CD14-positive monocyte (primary cell): Measurements from ENCODE around the gene ZFHX3. TPM values are rescaled to one million over a fixed set of nuclear protein-coding genes. Genes with fewer than 3 reads are reported as not detected.

Experiments
- DNase-seq, 3 donors: peaks; one replicate each; pipeline ENCODE4 v3.0.0-alpha.2; 2011 to 2022
- H2AFZ ChIP-seq: 2 replicates; pipeline ENCODE4 v1.6.0; 2012; ENCODE audit warnings: mild to moderate bottlenecking, low read depth, low read length, inconsistent platforms; ENCODE audit not compliant: insufficient read depth, poor library complexity, severe bottlenecking
- H3K27ac ChIP-seq, 2 donors: 1 replicate in 1 of 2; 2 replicates in 1 of 2; pipeline ENCODE4 v1.5.1; 2012 to 2013; ENCODE audit warnings: low read length in 2 of 2, control low read depth in 1 of 2, inconsistent platforms in 1 of 2, low read depth in 1 of 2, mild to moderate bottlenecking in 1 of 2
- H3K27me3 ChIP-seq, 2 donors: one replicate each; pipeline versions ENCODE4 v1.6.0 to v1.6.1; 2011 to 2013; ENCODE audit warnings: low read length in 2 of 2; ENCODE audit not compliant: control insufficient read depth in 2 of 2, insufficient read depth in 2 of 2
- H3K36me3 ChIP-seq, 2 donors: replicated peaks in 1 of 2; 1 replicate in 1 of 2; 2 replicates in 1 of 2; pipeline versions ENCODE4 v1.5.1 to v1.6.1; 2012 to 2013; ENCODE audit warnings: low read length in 2 of 2, control low read depth in 1 of 2, inconsistent platforms in 1 of 2, mild to moderate bottlenecking in 1 of 2; ENCODE audit not compliant: insufficient read depth in 2 of 2, control insufficient read depth in 1 of 2
- H3K4me1 ChIP-seq, 2 donors: 1 replicate in 1 of 2; 2 replicates in 1 of 2; pipeline versions ENCODE4 v1.5.1 to v1.6.1; 2012 to 2013; ENCODE audit warnings: low read length in 2 of 2, control low read depth in 1 of 2, inconsistent platforms in 1 of 2, mild to moderate bottlenecking in 1 of 2, moderate library complexity in 1 of 2; ENCODE audit not compliant: insufficient read depth in 2 of 2, control insufficient read depth in 1 of 2
- H3K4me2 ChIP-seq: replicated peaks from 2 replicates; pipeline ENCODE3; 2012; ENCODE audit warnings: low read length, moderate library complexity, mild to moderate bottlenecking; ENCODE audit not compliant: poor library complexity, severe bottlenecking; ENCODE audit errors: extremely low read depth
- H3K4me3 ChIP-seq, 3 experiments: fragments of 200-600 bp in 1 of 3; sonication (generic) in 1 of 3; replicated peaks in 1 of 3; 1 replicate in 2 of 3; 2 replicates in 1 of 3; pipeline ENCODE4 v1.5.1; 2011 to 2013; ENCODE audit warnings: low read length in 3 of 3, mild to moderate bottlenecking in 3 of 3, control low read depth in 2 of 3, low read depth in 2 of 3, inconsistent platforms in 1 of 3, moderate library complexity in 1 of 3
- H3K79me2 ChIP-seq: 2 replicates; pipeline ENCODE4 v1.6.0; 2012; ENCODE audit warnings: mild to moderate bottlenecking, control low read depth, inconsistent platforms, low read length, moderate library complexity; ENCODE audit not compliant: insufficient read depth
- H3K9ac ChIP-seq: 2 replicates; pipeline ENCODE4 v1.6.0; 2017; ENCODE audit warnings: low read length, mild to moderate bottlenecking; ENCODE audit not compliant: insufficient read depth, poor library complexity, severe bottlenecking
- H3K9me3 ChIP-seq, 2 donors: replicated peaks in 1 of 2; 1 replicate in 1 of 2; 2 replicates in 1 of 2; pipeline versions ENCODE4 v1.5.1 to v1.6.1; 2012 to 2013; ENCODE audit warnings: low read length in 2 of 2, control low read depth in 1 of 2; ENCODE audit not compliant: control insufficient read depth in 1 of 2, insufficient read depth in 1 of 2
- H4K20me1 ChIP-seq: 2 replicates; pipeline ENCODE4 v1.6.0; 2012; ENCODE audit warnings: mild to moderate bottlenecking, low read length, control low read depth, moderate library complexity; ENCODE audit not compliant: insufficient read depth
- H3K27ac Mint-ChIP-seq, 7 donors: one replicate each; pipeline ENCODE4 v1.8.0; 2020; ENCODE audit warnings: mild to moderate bottlenecking in 7 of 7, mixed read lengths in 7 of 7, moderate library complexity in 6 of 7, inconsistent platforms in 2 of 7
- H3K27me3 Mint-ChIP-seq, 3 donors: one replicate each; pipeline ENCODE4 v1.8.0; 2021 to 2022; ENCODE audit warnings: low read depth in 3 of 3, mild to moderate bottlenecking in 3 of 3, mixed read lengths in 3 of 3, moderate library complexity in 3 of 3, inconsistent platforms in 1 of 3
- H3K36me3 Mint-ChIP-seq, 2 donors: one replicate each; pipeline ENCODE4 v1.8.0; 2020; ENCODE audit warnings: mixed read lengths in 2 of 2, inconsistent platforms in 1 of 2, mild to moderate bottlenecking in 1 of 2
- H3K4me1 Mint-ChIP-seq: one replicate; pipeline ENCODE4 v1.8.0; 2020; ENCODE audit warnings: mild to moderate bottlenecking, mixed read lengths
- H3K4me3 Mint-ChIP-seq, 2 donors: one replicate each; pipeline ENCODE4 v1.8.0; 2020; ENCODE audit warnings: mild to moderate bottlenecking in 2 of 2, mixed read lengths in 2 of 2, moderate library complexity in 1 of 2
- H3K9me3 Mint-ChIP-seq, 7 donors: one replicate each; pipeline ENCODE4 v1.8.0; 2020 to 2022; ENCODE audit warnings: mixed read lengths in 7 of 7, mild to moderate bottlenecking in 6 of 7, moderate library complexity in 6 of 7, inconsistent platforms in 2 of 7
- WGBS: methylation state at CpG from one replicate; pipeline ENCODE4 v1.1.5; 2013; ENCODE audit warnings: missing lambda C conversion rate; ENCODE audit not compliant: insufficient coverage; 5-methylcytosine and 5-hydroxymethylcytosine counted together
- intact Hi-C, 2 donors: fragments of 100-400 bp; cut with micrococcal nuclease; formaldehyde crosslinking; loops; one replicate each; pipeline versions ENCODE4 v1.15.0 to v1.15.1; 2023
- polyA plus RNA-seq, 3 donors: library from polyadenylated mRNA; depleted of rRNA in 1 of 3; unstranded in 2 of 3; stranded (reverse) in 1 of 3; fragments of 300-500 nt in 2 of 3; fragments of >200 nt in 1 of 3; fragmentation: Illumina TruSeq in 2 of 3; gene quantifications; 1 replicate in 2 of 3; 2 replicates in 1 of 3; pipeline ENCODE4 v1.2.3, GENCODE V29; 2012 to 2021
- TF ChIP-seq, protein P1 (sequence below): fragments of 200-600 bp; IDR thresholded peaks from one replicate; pipeline ENCODE4 v1.8.0; 2022; ENCODE audit warnings: antibody characterized with exemption, mild to moderate bottlenecking

Gene ZFHX3
- polyA plus RNA-seq, 3 donors = 0.42 to 4.2 (median 0.43) TPM

- H3K36me3 Mint-ChIP-seq = peaks cover 12 to 22% of the 10 kb centered on the region in 2 donors
- TF ChIP-seq, protein P1, sequence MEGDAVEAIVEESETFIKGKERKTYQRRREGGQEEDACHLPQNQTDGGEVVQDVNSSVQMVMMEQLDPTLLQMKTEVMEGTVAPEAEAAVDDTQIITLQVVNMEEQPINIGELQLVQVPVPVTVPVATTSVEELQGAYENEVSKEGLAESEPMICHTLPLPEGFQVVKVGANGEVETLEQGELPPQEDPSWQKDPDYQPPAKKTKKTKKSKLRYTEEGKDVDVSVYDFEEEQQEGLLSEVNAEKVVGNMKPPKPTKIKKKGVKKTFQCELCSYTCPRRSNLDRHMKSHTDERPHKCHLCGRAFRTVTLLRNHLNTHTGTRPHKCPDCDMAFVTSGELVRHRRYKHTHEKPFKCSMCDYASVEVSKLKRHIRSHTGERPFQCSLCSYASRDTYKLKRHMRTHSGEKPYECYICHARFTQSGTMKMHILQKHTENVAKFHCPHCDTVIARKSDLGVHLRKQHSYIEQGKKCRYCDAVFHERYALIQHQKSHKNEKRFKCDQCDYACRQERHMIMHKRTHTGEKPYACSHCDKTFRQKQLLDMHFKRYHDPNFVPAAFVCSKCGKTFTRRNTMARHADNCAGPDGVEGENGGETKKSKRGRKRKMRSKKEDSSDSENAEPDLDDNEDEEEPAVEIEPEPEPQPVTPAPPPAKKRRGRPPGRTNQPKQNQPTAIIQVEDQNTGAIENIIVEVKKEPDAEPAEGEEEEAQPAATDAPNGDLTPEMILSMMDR = no peak
- H3K27ac Mint-ChIP-seq = no peak overlapping the region
- intact Hi-C loops = no loop called here
- H3K79me2 ChIP-seq = no peaks in the 10 kb centered on the region
- no peak overlapping the region for H2AFZ ChIP-seq
- no peak overlapping the region for H3K4me3 ChIP-seq
- H3K9me3 ChIP-seq = no peaks in the 10 kb centered on the region
- H3K27me3 Mint-ChIP-seq = peaks cover 1 to 2% (median 2%) of the 10 kb centered on the region in 3 donors
- no peaks in the 10 kb centered on the region for H3K4me1 ChIP-seq
- peaks cover 0 to 6% of the 10 kb centered on the region in 2 donors for H3K36me3 ChIP-seq
- peaks cover 0 to 2% (median 0%) of the 10 kb centered on the region in 7 donors for H3K9me3 Mint-ChIP-seq
- H3K27me3 ChIP-seq = no peaks in the 10 kb centered on the region
- H4K20me1 ChIP-seq = peaks cover 10% of the 10 kb centered on the region
- no peak overlapping the region for H3K27ac ChIP-seq
- no peak overlapping the region for H3K4me3 Mint-ChIP-seq
- DNase-seq = no peak
- H3K9ac ChIP-seq = no peak overlapping the region
- no peaks in the 10 kb centered on the region for H3K4me1 Mint-ChIP-seq
- 100% methylated on average over 3 of the region's 5 CpGs for WGBS
- no peak overlapping the region for H3K4me2 ChIP-seq
Measured at GRCh38 chr16:72865258-72865657, 182.7 kb downstream of the ZFHX3 start.

DNA sequence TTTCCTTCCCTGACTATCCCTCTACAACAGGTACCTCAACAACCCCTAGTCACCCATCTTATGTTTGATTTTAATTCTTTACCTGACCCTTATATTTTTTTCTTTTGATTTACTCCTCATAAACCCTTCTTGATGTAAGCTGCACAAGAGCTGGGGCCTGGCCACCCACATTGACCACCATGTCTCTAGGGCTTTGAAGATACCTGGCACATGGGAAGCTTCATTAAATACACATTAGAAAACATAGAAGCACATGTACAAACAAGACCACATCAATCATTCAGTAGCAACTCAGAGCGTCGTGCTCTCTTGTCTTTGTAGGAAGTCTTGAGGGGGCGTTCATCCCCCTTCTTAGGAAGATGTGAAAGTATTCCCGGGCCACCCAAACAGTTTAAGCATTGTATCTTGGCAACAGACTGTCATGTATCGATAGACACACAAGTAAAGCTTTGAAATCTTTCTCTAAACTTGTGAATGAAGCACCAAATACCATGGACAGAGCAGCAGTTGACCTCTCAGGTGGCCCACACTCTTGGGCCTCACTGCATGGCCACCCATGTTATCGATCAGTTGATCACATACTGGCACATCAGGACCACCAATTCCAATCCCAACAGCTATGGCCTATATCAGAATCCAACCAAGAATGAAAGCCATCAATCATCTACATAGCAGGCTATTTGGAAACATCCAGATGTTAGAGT lies 183.6 kb downstream of the ZFHX3 start:
- Histone ChIP-seq H3K4me1 (no peaks in the 10 kb centered on the region), H3K4me2 (no peak overlapping the region), H3K79me2 (no peaks in the 10 kb centered on the region), H3K36me3 (peaks cover 0 to 6% of the 10 kb centered on the region in 2 donors), H3K27me3 (no peaks in the 10 kb centered on the region), H3K9me3 (no peaks in the 10 kb centered on the region), H3K9ac (no peak overlapping the region), H4K20me1 (peaks cover 10% of the 10 kb centered on the region), H2AFZ (no peak overlapping the region), H3K4me3 (no peak overlapping the region), H3K27ac (no peak overlapping the region)
- Mint-ChIP-seq H3K36me3 (peaks cover 15 to 22% of the 10 kb centered on the region in 2 donors), H3K9me3 (peaks cover 0 to 2% (median 0%) of the 10 kb centered on the region in 7 donors), H3K27ac (peak overlapping the region in 1 of 7 donors; percentile 20), H3K4me3 (no peak overlapping the region), H3K27me3 (peaks cover 0 to 2% (median 0%) of the 10 kb centered on the region in 3 donors), H3K4me1 (no peaks in the 10 kb centered on the region)
- TF ChIP-seq, protein P1 = no peak
- no peak for DNase-seq
- 83% methylated on average over 3 of the region's 6 CpGs for WGBS
- intact Hi-C loops = no loop called here
